Measurements from ENCODE around the gene C5orf15.

- TF ChIP-seq CTCF (IDR thresholded peaks at IDR 0.05) (no peak), POLR2AphosphoS5 (IDR thresholded peaks at IDR 0.05; ENCODE audit: low read depth, low read length) (0 out of 2 replicates have a peak, but pooled peaks have one; percentile 0), TCF7L2 (IDR thresholded peaks at IDR 0.05; ENCODE audit: low read depth, low read length) (no peak), REST (IDR thresholded peaks at IDR 0.05; ENCODE audit: insufficient read depth in 1 of 2, low read depth in 2 of 2, low read length in 1 of 2) (no peak), SIN3A (IDR thresholded peaks at IDR 0.05; ENCODE audit: borderline replicate concordance, insufficient read depth, low read depth, low read length) (no peak)
Measured at GRCh38 chr5:133977858-133978257, 9.4 kb upstream of the C5orf15 start.
